Mesangial cell (primary cell): Measurements from ENCODE around the gene CAPSL. TPM values are rescaled to one million over a fixed set of nuclear protein-coding genes. Genes with fewer than 3 reads are reported as not detected.

Experiments
- total RNA-seq: library from RNA; depleted of rRNA; stranded (reverse); fragments of >200 nt; gene quantifications from 2 replicates; pipeline ENCODE4 v1.2.3, GENCODE V29; 2015

Gene CAPSL
- not detected in 2 replicates for total RNA-seq

DNA sequence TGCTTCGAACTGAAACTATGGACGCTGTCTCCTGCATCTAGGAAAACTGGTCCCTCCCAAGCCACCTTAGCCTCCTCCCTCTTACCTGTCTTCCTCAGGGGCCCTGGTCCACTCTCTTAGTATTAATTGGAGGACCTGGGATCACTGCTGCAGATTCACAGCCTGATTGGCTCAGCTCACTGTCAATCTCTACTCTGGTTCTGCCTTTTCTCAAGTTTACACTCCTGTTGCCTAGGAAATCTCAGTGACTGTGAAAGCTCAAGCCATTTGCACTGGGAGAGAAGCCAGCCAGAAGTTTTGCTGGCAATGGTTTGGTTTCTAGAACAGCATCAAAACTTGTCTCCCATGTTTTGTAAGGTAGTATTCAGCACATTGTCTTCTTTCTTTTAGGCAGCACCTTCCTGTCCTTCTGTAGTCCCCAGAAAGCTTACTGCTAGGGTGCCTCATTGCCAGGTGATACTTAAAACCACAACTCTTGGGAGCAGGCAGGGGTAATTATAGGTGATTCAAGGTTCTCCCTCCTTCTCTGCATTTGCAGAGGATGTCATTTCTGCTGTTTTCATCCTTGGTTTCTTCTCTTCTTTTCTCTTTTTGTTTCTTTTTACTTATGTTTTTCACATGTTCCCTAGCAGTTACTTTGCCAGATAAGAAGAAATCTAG is at the start of gene CAPSL:
TSS of gene CAPSL (minus strand) at position 55 of the 660 bp plus-strand sequence. CDS start 17,502 bp downstream, outside the sequence.

DNA sequence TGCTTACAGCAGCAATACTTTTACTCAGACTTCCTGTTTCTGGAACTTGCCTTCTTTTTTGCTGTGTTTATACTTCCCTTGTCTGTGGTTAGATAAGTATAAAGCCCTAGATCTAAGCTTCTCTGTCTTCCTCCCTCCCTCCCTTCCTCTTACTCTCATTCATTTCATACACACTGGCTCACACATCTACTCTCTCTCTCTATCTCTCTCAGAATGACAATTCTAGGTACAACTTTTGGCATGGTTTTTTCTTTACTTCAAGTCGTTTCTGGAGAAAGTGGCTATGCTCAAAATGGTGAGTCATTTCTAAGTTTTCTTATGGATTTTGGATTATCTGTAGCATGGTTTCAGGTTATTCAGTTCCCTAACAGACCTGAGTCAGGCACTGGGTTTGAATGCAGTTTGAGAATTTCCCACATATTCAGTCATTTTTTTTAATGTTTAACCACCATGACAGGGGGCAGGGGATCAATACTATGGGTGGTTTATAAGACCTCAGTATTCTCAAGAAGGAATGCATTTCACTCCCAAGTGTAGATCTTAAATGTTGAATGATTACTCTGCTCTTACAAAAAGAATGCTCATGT is 81.6 kb downstream of the CAPSL start, which contains the start of gene IL7R:
TSS of gene IL7R (plus strand) at position 127 of the 587 bp plus-strand sequence. CDS start at position 214, 87 bp downstream.

Other genes with a start within 250 kb of the CAPSL start
- gene IL7R, start 81.7 kb downstream of the CAPSL start, total RNA-seq = 1.1 and 2.8 TPM in 2 replicates
- gene UGT3A1, start 52.8 kb upstream of the CAPSL start, total RNA-seq = 0.38 TPM in 1 of 2 replicates, not detected in the other
- not detected in 2 replicates for gene UGT3A2, start 128.3 kb upstream of the CAPSL start, total RNA-seq
- gene LMBRD2, start 213.3 kb upstream of the CAPSL start, total RNA-seq = 2.9 and 3.3 TPM in 2 replicates
- 25.6 and 31.3 TPM in 2 replicates for gene SKP2, start 213.5 kb upstream of the CAPSL start, total RNA-seq